ENCODE results near the gene CCNYL1.

CCNYL1 gene

DNA sequence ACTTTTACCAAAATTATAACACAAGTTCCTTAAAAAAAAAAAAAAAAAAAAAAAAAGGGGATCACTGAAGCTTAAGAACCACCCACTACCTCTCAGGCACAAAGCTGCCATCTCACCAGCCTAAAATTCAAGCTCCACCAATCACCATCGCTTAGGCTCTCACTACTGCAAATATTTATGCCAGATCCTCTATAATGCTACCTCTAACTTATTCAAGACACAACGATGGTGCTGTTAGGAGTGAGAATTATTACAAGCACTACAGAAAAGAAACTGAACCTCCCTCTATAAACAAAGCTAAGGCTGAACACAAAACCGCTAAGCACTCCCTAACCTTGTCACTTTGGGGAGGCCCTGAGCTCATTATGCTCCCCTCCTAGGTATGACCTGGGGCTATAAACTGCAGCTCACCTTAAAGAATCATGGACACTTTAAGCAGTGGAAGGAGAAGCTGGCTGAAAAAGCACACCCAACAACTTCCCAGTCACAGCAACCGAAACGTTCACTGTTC is 54.7 kb downstream of the CCNYL1 start:
- no peak for DNase-seq (ENCODE audit: low read depth in 2 of 2)

DNA sequence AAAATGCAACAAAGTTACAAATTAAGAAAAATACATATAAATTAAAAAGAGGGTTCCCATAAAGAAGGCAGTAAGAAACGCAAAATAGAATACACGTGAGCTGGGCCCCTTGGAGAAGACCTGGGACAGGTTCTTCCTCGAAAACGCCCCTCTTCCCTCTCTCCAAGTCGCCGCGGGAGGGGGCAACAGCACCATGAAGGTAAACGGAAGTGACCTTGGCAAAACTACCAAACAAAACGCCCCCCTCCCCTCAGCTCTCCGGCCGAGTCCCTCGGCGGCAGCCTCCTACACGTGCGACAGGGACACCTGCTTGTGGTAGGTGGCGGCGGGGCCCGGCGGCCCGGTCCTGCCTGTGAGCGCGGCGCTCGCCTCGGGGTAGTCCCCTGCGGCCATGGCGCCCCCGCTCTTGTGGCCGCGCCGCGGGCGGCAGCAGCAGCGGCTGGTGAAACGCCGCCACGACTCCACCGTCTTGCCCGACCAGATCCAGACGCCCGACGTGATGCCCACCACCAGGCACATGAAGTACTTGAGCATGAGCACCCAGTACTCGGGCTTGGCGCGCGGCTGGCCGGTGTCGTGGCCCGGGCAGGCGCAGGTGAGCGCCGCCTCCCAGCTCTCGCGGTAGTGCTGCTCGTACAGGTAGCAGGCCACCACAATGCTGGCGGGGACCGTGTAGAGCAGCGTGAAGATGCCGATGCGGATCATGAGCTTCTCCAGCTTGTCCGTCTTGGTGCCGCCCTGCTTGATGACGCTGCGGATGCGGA is 55.4 kb downstream of the CCNYL1 start:
- peak in 1 of 2 experiments; percentile 2 for DNase-seq (ENCODE audit: low read depth in 2 of 2)

DNA sequence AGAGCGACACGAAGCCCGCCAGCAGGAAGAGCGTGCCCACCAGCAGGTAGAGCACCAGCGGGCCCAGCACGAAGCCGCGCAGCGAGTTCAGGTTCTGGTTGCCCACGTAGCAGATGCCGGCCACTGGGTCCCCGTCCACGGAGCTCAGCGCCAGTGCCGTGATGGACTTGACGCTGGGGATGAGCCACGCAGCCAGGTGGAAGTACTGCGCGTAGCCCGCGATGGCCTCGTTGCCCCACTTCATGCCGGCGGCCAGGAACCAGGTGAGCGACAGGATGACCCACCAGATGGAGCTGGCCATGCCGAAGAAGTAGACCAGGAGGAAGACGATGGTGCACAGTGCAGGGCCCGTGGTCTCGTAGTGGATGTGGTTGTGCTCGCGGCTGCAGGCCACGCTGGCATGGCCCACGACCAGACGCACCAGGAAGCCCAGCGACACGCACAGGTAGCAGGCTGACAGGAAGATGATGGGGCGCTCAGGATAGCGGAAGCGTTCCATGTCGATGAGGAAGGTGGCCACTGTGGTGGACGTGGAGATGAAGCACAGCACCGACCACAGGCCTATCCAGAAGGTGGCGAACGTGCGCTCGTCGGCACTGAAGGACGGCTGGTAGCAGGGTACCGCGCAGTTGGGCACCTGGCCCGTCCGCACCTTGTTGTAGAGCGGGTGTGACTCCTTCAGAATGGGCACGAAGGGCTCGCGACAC is 56.2 kb downstream of the CCNYL1 start:
- no peak for DNase-seq (ENCODE audit: low read depth in 2 of 2)

DNA sequence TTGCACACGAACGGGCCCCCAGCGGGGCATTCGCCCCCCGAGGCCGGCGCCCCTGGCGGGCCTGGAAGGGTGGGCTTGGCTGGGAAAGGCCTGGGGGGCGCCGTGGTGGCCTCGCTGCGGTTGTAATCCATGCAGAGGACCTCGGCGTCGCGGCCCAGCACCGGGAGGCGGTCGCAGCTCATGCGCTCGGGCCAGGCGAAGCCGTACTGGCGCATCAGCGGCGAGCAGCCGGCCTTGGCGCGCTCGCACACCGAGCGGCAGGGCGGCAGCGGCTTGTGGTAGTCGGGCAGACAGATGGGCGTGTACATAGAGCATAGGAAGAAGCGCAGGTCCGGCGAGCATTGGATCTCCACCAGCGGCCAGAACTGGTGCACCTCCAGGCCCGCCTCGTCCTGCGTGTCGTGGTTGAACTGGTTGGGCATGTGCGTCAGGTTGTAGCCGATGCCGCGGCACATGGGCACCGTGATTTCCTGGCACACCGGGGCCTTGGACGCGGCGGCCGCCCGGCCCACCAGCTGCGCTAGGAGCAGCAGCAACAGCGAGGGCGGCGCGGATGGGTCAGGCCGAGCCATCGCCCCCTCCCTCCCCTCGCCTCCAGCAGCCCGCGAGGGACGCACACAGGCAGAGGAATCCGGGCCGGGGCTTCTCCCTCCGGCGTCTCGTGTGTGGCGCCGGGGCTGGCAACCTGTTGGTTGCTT is 56.9 kb downstream of the CCNYL1 start:
- DNase-seq (ENCODE audit: low read depth in 2 of 2): no peak

DNA sequence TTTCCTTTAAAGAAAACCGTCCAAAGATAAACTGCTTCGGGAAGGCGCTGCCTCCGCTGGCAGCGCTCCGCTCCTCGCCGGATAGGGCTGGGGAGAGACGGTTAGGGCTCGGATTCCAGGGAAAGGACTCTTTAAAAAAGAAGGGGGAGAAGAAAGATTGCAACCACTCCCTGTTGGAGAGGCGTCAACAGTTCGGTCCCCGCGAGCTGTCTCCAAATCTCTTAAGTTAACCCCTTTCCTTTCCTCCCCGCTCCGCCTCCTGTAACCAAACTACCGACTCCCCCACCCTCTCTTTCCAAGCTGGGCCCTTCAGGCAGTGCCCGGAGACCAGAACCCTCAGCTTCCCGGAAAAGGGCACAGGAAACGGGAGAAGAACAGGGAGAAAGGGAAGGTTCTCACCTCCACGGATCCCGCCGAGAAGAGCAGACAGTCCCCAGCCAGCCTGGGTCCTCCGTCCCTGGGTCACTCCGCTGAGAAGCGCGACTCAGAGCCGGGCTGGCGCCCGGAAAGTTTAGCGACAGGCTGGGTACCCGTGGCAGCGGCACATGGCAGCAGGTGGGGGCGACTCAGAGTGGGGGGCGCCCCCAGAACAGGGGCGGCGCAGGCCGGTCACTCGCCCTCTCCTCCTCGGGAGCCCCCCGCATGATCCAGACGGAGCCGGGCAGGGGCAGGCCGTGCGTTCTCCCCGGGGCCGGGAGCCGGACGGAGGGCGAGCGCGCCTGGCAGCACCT is 57.6 kb downstream of the CCNYL1 start:
- peak in 1 of 2 experiments; percentile 22 for DNase-seq (ENCODE audit: low read depth in 2 of 2)

DNA sequence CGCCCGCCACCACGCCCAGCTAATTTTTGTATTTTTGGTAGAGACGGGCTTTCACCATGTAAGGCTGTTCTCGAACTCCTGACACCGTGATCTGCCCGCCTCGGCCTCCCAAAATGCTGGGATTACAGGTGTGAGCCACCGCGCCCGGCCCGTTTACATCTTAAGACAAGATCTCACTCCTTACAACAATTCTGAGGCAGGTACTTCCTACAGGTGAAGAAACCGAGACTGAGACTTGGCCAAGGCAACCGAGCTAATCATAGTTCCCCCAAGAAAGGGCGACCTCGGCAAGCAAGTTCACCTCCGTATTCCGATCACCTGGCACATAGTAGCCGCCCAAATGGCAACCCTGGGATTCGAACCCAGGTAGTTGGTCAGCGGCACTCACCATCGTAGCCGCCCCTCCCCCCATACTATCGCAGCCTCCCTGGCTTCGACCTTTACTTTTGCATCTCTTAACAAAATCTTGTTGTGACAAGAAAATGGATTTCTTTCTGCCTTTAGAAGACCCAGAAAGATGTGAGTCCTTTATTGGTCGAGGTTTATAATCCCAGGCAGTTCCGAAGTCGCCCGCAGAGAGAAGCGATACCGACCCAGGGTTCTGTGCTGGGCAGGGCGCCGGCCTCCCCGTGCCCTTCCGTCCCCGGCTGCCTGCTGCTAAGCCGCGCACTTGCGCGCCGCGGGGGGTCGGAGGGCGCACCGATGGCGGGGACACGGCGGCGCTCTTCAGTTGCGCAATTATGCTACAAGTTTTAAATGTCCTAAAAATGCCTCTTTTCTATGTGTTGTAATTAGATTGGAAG is 59.4 kb downstream of the CCNYL1 start:
- DNase-seq (ENCODE audit: low read depth in 2 of 2): no peak

DNA sequence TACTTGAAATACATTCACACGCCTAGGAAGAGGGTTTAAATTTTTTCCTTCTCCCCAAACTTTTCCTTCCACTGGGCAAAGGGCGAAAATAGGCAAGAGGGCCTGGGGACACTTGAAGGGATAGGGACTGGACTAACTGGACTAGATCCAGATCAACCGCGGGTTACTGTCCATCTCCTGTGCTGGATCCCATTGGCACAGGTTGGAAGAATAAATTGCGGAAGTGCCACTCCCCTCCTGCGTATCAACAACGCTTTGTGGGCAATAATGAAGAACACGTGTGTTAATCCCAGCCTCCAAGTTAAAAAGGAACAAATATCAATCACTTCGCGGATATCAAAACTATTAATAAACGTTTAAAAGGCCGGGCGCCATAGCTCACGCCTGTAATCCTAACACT is 60.0 kb downstream of the CCNYL1 start:
- no peak for DNase-seq (ENCODE audit: low read depth in 2 of 2)

DNA sequence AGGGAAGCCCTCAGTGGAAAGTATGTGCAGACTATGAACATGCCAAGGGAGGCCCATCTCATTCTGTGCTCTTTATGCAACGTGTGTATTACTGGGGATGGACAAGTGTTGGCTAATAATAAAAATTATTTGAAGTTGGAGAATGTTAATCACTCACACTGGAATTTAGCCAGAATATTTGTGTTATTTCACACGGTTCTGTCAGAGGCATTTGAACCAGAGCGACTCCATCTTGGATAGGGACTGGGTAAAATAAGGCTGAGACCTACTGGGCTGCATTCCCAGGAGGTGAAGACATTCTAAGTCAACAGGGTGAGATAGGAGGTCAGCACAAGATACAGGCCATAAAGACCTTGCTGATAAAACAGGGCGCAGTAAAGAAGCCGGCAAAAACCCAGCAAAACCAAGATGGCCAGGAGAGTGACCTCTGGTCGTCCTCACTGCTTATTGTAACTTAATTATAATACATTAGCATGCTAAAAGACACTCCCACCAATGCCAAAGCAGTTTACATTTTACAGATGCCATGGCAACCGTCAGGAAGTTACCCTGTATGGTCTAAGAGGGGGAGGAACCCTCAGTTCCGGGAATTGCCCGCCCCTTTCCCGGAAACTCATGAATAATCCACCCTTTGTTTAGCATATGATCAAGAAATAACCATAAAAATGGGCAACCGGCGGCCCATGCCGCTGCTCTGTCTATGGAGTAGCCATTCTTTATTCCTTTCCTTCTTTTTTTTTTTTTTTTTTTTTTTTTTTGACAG is 60.8 kb downstream of the CCNYL1 start:
- DNase-seq (ENCODE audit: low read depth in 2 of 2): no peak

DNA sequence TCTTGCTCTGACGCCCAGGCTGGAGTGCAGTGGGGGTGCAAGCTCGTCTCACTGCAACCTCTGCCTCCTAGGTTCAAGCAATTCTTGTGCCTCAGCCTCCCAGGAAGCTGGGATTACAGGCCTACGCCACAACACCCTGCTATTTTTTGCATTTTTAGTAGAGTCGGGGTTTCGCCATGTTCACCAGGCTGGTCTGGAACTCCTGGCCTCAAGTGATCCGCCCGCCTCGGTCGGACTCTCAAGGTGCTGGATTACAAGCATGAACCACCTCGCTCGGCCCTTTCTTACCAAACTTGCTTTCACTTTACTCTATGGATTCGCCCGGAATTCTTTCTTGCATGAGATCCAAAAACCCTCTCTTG is 61.4 kb downstream of the CCNYL1 start:
- DNase-seq (ENCODE audit: low read depth in 2 of 2): no peak

DNA sequence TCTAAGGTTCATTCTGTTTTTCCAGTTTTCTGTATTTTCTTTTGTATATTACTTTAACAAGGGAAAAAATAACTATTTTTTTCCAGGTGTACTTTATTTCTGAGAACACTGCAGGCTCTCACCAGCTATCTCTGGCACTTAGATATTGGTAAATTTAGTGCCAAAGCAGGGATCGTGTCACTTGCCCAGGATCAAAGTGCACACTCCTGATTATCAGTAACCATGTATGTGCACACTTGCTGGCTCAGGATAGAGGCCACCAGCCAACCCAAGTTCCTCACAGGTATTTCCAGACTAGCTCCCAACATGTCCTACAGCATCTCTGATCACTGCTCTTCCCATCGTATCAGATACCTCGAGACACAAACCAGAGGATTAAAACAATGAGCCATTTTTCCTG is 64.0 kb downstream of the CCNYL1 start:
- no peak for DNase-seq (ENCODE audit: low read depth in 2 of 2)

DNA sequence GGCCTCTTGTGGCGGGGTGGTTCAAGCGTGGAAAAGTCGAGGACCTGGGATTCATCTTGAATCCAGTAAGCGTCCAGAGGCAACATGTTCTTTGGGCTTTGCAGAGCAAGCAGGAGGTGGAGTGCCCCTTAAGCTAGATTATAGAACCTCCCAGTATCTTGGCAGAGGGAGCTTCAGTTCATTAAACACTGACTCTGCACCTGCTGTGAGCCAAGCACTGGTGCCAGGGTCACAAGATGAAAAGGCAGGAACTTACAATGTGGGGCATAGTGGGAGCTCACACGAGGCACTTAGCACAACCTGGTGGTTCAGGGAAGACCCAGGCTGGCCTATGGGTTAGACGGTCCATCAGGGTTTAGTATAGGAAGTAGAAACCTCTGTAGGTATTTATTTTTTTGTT is 65.7 kb downstream of the CCNYL1 start:
- DNase-seq (ENCODE audit: low read depth in 2 of 2): no peak

DNA sequence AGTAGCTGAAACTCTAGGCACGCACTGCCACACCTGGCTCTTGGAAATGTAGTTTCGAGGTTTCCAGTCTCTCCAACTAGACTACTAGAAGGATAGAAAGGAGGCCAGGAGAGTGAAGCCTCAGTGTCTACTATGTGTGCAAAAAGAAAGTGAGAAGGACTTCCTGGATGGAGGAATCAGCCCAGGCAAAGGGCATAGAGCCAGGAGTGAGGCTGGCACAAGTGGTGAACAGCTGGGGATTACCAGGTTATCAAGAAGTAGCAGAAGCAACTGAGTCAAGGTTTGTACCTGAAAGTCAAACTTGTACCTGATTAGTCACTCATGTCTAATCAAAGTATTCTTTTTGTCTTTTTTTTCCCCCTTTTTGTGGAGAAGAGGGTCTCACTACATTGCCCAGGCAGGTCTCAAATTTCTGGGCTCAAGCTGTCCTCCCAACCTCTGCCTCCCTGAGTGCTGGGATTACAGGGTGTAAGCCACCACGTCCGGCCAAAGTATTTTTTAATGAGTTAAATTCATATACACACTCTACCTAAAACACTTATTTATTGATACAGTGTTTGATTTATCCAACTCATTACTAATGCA is 67.0 kb downstream of the CCNYL1 start:
- DNase-seq (ENCODE audit: low read depth in 2 of 2): no peak

DNA sequence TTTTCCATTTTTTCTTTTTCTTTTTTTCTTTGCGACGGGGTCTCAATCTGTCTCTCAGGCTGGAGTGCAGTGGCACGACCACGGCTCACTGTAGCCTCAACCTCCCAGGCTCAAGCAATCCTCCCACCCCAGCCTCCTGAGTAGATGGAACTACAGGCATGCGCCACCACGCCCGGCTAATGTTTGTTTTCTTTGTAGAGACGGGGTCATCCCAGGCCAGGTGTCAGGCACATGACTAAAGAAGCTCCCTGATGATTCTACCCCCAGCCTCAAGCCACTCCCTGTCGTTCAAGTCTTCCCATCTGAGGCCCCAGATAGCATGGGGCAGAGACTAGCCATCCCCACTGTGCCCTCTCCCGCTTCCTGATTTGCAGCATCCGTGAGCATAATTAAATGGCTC is 68.1 kb downstream of the CCNYL1 start:
- DNase-seq (ENCODE audit: low read depth in 2 of 2): no peak

DNA sequence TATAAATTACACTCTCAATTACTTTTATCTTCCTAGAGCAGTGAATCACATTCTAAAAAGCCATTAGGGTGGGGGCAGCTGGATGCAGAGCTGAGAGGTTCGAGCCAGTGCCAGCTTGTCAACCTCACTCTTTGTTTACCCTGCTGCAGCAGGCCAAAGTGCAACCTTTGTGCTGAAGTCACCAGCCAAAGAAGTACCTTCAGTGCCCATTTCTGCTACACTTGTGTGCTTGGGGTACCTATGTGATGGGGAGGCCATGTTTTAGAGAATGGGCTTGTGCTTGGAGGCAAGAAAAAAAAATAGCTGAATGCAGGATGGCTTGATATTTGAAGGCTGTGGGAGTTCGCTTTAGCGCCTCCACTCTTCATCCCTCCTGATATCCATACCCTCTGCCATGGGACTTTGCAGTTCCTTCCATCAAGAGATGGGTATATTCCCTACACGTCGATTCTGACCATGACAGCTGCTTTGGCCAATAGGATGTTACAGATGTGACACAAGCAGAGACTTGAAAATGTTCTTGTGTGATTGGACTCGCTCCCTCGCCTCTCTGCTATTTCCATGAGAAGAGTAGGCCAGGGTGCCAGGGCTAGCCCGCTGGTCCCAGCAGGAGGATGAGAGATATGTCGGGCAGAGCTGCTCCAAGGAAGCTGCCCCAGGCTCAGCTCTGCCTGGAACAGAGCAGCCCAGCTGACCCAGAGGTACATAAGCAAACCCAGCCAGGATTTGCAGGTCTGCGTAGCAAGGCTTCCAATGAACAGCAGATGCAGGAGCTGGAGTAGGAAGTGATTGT is 71.0 kb downstream of the CCNYL1 start:
- no peak for DNase-seq (ENCODE audit: low read depth in 2 of 2)

DNA sequence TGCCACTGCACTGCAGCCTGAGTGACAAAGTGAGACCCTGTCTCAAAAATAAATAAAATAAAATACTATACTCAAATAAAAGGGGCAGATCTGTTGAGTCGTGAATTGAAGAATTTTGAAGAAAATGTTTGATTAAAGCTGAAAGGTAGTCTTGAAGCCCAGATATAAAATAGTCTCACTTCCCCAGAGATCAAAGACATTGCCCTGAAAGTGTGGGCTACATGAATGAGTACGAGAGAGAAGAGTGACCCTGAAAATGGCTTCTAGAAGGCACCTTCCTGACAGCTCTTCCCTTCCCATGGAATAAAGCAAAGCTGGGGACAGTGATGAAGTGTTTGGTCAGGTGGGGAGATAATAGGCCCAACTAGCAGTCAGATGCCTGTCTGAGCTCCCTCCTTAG is 72.1 kb downstream of the CCNYL1 start:
- DNase-seq (ENCODE audit: low read depth in 2 of 2): no peak

DNA sequence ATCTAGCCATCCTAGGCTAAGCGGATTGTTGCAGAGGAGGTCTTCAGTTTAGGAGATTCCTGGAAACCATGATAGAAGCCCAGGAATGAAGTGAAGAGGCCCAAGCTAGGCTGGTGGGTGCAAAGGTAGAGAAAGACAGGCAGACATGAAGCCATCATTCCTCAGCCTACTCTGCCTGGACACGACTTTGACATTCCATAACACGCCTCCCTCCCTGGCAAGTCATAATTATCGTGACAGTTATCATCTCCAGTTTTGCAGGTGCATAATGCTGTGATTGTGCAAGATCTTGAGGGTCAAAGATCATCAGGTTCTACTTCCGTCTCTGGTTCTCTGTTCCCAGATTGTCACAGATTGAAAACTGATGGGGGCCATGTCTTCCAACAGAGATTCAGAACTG is 73.5 kb downstream of the CCNYL1 start:
- DNase-seq (ENCODE audit: low read depth in 2 of 2): no peak

DNA sequence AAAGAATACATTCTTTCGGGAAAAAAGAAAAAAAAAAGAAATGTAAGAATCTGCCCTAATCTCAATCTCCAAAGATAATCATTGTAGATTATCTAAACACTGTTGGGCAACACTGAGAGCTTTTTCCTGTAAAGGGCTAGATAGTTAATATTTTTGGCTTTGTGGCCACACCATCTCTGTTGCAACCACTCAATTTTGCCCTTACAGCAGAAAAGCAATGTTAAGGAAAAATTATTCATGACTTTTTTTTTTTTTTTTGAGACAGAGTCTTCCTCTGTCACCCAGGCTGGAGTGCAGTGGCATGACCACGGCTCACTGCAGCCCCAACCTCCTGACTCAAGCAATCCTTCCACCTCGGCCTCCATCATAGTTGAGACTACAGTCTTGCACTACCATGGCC is 75.6 kb downstream of the CCNYL1 start:
- DNase-seq (ENCODE audit: low read depth in 2 of 2): no peak

DNA sequence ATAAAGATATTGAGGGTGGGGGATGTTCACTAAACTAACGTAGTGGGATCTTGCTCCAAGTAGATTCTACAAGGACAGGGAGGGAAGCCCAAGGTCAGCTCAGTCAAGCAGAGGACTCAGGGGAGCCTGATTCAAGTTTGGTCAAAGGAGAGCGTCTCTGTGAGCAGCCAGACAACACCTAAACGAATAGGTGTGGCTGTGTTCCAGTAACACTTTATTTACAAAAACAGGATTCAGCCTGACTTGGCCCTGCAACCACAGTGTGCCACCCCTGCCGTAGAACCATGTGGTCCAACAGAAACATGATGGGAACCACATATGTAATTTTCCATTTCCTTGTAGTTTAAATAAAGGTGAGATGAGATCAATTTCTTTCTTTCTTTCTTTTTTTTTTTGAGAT is 76.4 kb downstream of the CCNYL1 start:
- DNase-seq (ENCODE audit: low read depth in 2 of 2): no peak

DNA sequence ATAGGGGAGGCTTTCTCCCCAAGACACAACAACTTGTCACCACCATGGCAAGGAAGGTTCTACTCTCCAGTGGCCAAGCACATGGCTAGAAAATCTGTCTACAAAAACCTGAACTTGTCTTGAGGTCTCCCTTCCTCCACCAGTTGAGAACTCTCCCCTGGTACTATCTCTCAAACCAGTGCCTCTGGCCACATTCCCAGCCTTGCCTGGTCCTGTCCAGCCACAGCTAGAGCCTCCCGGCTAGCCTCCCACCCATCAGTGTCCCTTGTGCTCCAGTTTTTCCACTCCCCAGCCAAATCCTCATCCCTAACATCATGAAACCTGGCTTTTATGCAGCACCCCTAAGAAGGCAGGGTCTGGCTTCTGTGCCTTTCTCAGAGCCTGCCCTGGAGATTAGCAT is 79.5 kb downstream of the CCNYL1 start:
- no peak for DNase-seq (ENCODE audit: low read depth in 2 of 2)

Data from stimulated activated CD4-positive, alpha-beta T cell treated with anti-CD3 and anti-CD28 coated beads, Interleukin-12 subunit alpha, Interleukin-12 subunit beta, amount 100 ng/mL, for 24 hours (primary cell).